ENCODE data around the gene ATG13. TPM values are rescaled to one million over a fixed set of nuclear protein-coding genes. Genes with fewer than 3 reads are reported as not detected.

Gene ATG13
- total RNA-seq, 1 donor from 2014 or later = 54.4 TPM

DNA sequence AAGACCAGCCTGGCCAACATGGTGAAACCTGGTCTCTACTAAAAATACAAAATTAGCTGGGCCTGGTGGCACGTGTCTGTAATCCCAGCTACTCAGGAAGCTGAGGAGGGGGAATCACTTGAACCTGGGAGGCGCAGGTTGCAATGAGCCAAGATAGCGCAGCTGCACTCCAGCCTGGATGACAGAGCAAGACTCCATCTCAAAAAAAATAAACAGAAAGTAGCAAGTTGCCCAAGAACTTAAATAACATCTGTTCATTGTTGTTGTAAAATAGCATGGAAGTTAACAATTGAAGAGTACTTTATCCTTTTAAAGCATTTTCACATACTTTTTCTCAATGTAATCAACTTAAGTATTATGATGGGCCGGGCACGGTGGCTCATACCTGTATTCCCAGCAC, 29.2 kb upstream of the ATG13 start:
- Histone ChIP-seq H3K36me3 (no peaks in the 10 kb centered on the region), H3K4me1 (peaks cover 52% of the 10 kb centered on the region), H3K4me3 (no peak overlapping the region), H3K27me3 (ENCODE audit: low read depth) (no peaks in the 10 kb centered on the region), H3K27ac (no peak overlapping the region), H3K9me3 (no peaks in the 10 kb centered on the region)
- DNase-seq = no peak
- TF ChIP-seq, protein P1, sequence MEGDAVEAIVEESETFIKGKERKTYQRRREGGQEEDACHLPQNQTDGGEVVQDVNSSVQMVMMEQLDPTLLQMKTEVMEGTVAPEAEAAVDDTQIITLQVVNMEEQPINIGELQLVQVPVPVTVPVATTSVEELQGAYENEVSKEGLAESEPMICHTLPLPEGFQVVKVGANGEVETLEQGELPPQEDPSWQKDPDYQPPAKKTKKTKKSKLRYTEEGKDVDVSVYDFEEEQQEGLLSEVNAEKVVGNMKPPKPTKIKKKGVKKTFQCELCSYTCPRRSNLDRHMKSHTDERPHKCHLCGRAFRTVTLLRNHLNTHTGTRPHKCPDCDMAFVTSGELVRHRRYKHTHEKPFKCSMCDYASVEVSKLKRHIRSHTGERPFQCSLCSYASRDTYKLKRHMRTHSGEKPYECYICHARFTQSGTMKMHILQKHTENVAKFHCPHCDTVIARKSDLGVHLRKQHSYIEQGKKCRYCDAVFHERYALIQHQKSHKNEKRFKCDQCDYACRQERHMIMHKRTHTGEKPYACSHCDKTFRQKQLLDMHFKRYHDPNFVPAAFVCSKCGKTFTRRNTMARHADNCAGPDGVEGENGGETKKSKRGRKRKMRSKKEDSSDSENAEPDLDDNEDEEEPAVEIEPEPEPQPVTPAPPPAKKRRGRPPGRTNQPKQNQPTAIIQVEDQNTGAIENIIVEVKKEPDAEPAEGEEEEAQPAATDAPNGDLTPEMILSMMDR (IDR thresholded peaks at IDR 0.05) = no peak
- intact Hi-C loops (cut with DNase I) = no loop called here
- ATAC-seq = no peak

DNA sequence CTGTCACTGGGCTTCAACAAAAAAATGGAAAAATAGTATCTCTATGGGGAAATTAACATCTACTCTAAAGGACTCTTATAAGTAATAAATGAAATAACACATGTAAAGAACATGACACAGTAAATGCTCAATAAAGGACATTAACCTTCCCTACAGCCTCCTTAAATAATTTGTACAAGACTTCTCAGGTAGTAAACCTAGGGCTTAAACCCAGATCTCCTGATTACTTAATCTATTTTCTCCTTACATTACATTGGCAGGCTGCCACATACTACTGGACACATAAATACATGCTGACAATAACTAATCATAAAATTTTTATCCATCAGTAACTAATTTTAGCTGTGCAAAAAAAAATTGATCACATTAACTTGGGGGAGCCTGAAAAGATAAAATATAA, 28.4 kb upstream of the ATG13 start:
- intact Hi-C loops (cut with DNase I) = no loop called here
- H3K4me3 ChIP-seq = no peak overlapping the region
- no peaks in the 10 kb centered on the region for H3K36me3 ChIP-seq
- H3K27ac ChIP-seq = no peak overlapping the region
- no peaks in the 10 kb centered on the region for H3K9me3 ChIP-seq
- peaks cover 52% of the 10 kb centered on the region for H3K4me1 ChIP-seq
- DNase-seq = no peak
- no peaks in the 10 kb centered on the region for H3K27me3 ChIP-seq (ENCODE audit: low read depth)
- TF ChIP-seq, protein P1 (IDR thresholded peaks at IDR 0.05) = no peak
- no peak for ATAC-seq

DNA sequence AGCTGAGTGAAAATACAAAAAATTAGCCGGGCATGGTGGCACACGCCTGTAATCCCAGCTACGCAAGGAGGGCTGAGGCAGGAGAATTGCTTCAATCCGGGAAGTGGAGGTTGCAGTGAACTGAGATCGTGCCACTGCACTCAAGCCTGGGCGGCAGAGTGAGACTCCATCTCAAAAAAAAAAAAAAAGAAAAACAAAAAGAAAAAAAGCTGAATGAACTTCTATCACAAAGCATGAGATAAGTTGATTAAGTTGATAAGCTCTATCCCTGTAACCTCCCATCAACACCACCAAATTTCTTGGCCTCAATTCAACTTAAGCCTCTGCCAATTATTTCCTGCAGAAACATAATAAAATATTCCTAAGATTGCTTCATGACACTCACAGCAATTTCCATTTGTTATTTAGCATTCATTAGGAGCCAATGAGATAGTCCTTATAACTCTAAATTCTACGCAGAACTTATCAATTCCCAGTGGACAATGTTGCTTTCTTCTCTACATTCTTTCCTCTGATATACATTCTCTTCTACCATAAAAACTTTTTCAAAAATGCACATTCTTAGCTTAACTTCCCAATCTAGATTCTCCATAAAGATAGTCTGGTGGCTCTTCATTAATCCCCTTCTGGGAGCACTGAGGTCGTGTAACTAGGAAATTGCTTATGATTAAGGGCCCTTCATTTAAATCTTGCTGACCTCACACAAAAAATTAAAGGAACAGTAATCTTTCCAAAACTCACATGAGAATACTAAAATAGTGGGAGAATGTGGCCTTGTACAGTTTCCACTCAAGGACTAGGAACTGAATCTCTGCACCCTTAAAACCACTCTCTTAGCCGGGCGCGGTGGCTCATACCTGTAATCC, 26.4 kb upstream of the ATG13 start:
- Histone ChIP-seq H3K27ac (peak overlapping the region; percentile 28), H3K27me3 (ENCODE audit: low read depth) (no peaks in the 10 kb centered on the region), H3K4me3 (peak overlapping the region; percentile 20), H3K9me3 (no peaks in the 10 kb centered on the region), H3K4me1 (peaks cover 49% of the 10 kb centered on the region), H3K36me3 (no peaks in the 10 kb centered on the region)
- ATAC-seq = no peak
- TF ChIP-seq, protein P1 (IDR thresholded peaks at IDR 0.05) = no peak
- DNase-seq = no peak
- intact Hi-C loops (cut with DNase I) = no loop called here

DNA sequence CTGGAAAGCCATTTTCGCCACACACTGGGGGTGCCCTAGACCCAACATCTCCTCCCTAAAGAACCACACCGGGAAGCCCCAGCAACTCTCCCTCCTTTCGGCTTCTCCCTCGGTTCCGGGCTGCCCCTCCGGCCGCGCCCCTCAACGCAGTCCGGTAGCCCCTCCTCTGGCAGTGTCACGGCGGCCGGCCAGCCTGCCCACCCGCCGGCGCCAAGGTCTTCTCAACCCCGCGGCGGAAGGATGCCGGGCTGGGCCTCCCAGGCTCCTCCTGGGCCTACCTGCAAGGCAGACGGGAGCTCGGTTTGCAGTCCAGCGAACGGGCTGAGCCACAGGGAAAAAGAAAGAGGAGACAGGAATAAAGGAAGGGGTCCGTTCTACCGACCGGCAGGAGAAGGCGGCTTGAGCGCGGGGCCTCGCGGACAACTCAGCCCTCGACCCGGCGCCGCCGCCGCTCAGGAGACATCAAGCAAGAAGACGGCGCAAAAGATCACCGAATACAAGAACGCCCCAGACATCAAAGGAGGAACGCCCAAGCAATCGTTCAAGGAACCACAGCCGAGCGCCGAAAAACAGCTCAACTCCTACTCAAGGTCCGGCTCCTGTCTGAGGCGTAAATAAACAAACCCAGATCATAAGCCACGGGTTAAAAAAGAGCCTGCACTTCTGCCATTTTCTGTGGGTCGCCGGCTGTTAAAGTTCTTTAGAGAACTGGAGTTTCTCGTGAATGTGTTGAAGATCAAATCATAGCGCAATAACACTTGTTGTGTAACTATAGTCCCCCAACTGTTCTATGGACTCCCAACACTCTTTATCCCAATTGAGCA, 23.6 kb upstream of the ATG13 start, which contains the start of gene AMBRA1:
TSS of gene AMBRA1 (minus strand) at position 474 of the 824 bp plus-strand sequence. CDS start 45,643 bp downstream, outside the sequence.
- no peaks in the 10 kb centered on the region for H3K27me3 ChIP-seq (ENCODE audit: low read depth)
- ATAC-seq (peak; percentile 97), DNase-seq (peak; percentile 90)
- H3K9me3 ChIP-seq = no peaks in the 10 kb centered on the region
- no peaks in the 10 kb centered on the region for H3K36me3 ChIP-seq
- peaks cover 38% of the 10 kb centered on the region for H3K4me1 ChIP-seq
- intact Hi-C loops (cut with DNase I) = no loop called here
- H3K27ac ChIP-seq = peak within 1 kb of the TSS; percentile 85
- TF ChIP-seq, protein P1 (IDR thresholded peaks at IDR 0.05) = no peak
- H3K4me3 ChIP-seq = peak within 1 kb of the TSS; percentile 97

DNA sequence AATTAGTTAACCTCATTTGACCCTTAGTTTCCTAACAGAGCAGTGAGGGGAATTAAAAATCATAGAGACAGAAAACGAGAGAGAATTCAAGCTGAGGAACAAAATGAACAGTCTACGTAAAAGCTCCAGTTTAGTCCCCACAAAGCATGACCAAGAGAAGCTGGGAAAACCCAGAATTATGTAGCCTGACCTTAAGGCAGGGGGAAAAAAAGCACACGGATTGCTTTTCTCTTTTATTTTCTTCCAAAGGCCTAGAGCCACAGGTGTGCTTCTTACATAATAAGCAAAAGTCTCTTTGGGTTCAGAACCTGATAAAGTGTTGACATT, 23.0 kb upstream of the ATG13 start:
- ATAC-seq (no peak), DNase-seq (no peak)
- peaks cover 38% of the 10 kb centered on the region for H3K4me1 ChIP-seq
- TF ChIP-seq, protein P1 (IDR thresholded peaks at IDR 0.05) = no peak
- H3K9me3 ChIP-seq = no peaks in the 10 kb centered on the region
- H3K27ac ChIP-seq = peak overlapping the region; percentile 85
- H3K36me3 ChIP-seq = no peaks in the 10 kb centered on the region
- intact Hi-C loops (cut with DNase I) = no loop called here
- H3K4me3 ChIP-seq = peak overlapping the region; percentile 97
- no peaks in the 10 kb centered on the region for H3K27me3 ChIP-seq (ENCODE audit: low read depth)
